Thyroid gland (tissue), 4 donors: Measurements from ENCODE around the gene PCDHB15.
"Not testable (repeated sequence)": the region's sequence is repeated elsewhere in the genome, so short reads cannot be mapped to it uniquely, and the experiment has no call there.

ENCODE experiments used
- CTCF ChIP-seq, 6 experiments: fragments of 200-600 bp in 3 of 6; fragments of 450-650 bp in 3 of 6; sonication (generic) in 3 of 6; IDR thresholded peaks; one replicate each; pipeline ENCODE4 v1.5.1; 2016 to 2019; ENCODE audit warnings: antibody characterized with exemption in 6 of 6, mild to moderate bottlenecking in 2 of 6, inconsistent platforms in 1 of 6, moderate library complexity in 1 of 6
- POLR2A ChIP-seq, 2 donors: fragments of 450-650 bp; IDR thresholded peaks; one replicate each; pipeline ENCODE4 v1.6.1; 2017; ENCODE audit warnings: antibody characterized with exemption in 2 of 2, mild to moderate bottlenecking in 2 of 2, moderate library complexity in 1 of 2

- peak in 3 of 6 experiments; percentile 35 to 43 (median 40) for TF ChIP-seq CTCF (IDR thresholded peaks at IDR 0.05)
- TF ChIP-seq POLR2A (IDR thresholded peaks at IDR 0.05) = not testable (repeated sequence)
Measured at GRCh38 chr5:141213656-141214339, 31.4 kb upstream of the PCDHB15 start, which contains the start of gene PCDHB13.
